Measurements from ENCODE around the gene SHISAL1.

SHISAL1 gene

DNA sequence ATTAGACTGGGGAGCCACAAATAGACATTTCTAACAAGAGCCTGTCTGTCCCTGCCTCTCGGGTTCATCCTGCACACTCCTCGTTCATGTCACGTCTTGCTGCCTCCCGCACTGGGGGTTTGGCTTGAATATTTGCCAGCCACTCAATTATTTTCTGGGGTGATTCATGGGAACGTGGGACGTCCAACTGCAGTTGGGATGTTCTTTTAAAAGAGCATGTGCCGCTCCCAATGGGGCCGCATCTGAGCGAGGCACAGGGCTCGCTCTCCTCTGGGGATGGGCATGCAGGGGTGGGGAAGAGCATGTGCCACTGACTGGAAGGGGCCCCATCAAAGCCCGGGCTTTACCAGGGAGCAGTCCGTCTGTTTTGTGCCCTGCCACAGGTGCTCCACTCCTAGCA is 88.6 kb downstream of the SHISAL1 start:
- DNase-seq = no peak

- DNase-seq = no peak
Observed at GRCh38 chr22:44221710-44222475, 90.9 kb downstream of the SHISAL1 start.

DNA sequence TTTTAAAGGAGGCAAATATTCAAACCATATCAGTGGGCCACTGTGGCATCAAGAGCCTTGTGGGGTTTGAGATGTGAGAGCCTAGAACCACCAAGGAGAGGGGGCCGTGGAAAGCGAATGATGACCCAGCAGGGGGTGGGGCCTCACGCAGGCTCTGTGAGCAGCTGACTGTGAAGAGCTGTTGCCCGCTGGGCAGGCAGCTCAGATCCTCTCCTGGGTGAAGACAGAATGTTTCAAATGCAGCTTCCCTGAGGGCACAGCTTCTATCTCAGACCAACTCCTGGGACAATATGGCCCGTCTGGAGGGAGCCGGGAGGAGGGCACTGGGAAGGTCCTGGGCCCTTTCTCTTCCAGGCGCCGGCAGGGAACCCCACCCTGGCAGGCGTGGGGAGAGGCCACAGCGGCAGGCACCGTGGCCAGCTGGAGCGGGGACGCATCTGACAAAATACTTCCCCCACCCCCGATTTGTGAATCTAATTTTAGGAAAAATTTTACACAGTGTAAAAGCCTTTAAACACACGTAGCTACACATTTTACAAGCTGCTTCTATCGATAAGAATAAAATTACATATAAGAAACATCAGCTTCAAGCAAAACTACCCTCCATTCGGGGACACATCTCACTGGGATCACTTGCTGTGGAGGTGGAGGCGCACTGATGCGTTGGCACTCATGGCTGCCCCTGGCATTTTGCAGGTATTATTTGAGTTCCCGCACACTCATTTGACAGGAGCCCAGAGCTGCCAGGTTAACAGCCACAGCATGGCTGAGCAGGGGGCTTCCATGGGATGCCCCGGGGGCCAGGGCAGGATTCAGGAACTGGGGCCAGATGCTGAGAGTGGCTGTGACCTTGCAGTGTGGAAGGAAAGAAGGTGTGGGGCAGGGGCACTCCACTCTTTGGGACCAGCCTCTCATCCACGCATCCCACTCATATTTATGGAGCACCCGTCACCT is 91.7 kb downstream of the SHISAL1 start:
- DNase-seq = no peak

DNA sequence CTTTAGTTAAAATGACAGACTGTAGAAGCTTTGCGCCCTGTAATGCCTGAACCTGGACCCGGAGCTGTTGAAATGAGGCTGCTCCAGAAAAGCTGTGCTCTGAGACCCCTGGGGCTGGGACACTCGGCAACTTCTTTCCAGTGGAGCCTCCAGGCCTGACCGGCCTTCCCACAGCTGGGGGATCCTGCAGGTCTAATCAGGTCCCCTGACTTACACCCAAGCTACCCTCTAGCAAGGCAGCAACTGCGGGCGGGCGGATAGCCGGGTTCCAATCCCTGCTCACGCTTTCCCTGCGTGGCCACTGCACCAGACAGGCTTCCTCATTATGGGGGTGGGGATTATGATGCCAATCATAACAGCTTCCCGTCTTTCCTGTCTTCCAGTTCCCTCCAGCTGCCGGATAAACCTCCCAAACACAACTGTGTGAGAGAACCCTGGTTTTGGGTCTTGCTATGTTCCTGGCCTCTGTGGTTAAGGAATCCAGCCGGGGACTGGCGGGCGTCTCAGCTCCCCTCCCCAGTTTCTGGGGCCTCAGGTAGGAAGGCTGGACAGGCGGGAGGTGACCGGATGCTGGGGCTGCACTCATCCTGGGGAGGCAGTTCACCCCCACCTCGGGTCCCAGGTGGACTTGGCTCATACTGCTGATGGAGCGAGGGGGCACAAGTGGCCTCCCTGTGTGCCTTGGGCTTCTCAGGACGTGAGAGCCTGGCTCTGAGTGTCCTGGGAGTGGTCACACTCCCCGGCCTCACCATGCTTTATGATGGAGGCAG is 93.5 kb downstream of the SHISAL1 start:
- no peak for DNase-seq

DNA sequence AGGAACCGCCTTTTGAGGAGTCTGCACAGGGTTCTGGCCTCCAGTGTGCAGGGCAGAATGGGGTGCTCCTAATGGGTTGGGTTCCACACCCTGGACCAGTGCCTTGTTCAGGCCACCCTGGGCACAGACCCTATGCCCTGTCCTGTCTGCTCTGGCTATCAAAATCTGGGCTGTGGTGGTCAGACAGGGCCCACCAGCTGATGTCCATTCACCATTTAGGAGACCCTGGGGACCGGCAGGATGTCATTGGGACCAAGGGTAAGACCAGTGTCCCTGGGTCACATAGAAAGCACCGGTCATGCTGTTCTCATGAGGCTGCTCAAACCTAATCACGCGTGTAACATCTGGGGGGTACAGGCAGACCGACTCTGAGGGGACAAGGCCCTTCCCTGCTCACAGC is 94.7 kb downstream of the SHISAL1 start:
- DNase-seq = no peak

- no peak for DNase-seq
Observed at GRCh38 chr22:44217346-44217745, 95.4 kb downstream of the SHISAL1 start.

- DNase-seq = no peak
Observed at GRCh38 chr22:44215287-44215686, 97.5 kb downstream of the SHISAL1 start.

DNA sequence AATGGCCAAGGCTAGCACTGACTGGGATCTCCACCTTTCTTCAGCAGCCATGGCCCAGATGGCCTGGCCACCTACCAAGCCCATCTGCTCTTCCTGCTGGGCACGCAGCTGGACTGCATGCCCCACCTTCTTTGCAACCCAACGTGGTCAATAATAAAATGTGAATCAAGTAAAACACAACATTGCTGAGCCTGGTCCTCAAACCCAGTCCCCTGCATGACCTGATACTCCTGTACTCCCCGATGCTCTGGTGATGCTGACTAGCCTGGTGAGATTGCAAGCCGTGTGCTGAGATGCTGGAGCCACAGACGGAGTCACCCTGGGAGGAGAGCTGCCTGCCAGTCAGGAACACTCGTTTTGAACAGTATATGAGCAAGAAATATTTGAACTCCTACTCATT is 98.0 kb downstream of the SHISAL1 start:
- DNase-seq = no peak

DNA sequence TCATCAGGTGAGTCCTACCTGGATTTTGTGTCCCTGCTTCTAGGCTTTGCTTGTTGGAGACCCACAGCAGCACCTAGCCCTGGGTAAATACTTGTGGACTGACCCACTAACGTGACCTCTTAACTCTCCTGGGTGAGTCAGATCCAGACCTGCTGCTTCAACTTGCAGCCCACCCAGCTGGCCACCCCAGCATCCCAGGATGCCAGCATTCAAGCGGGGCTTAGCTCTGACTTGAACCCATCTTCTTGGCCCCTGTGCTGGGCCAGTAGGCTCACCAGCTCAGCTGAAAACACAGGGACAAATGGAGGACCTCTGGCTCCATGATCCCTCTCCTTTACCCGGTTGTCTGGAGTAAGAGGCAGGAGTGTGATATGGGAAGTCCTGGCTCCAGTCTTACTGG is 98.6 kb downstream of the SHISAL1 start:
- no peak for DNase-seq

GRCh38 chr22:44213489-44214043 is 99.2 kb downstream of the SHISAL1 start:
- DNase-seq = no peak

DNA sequence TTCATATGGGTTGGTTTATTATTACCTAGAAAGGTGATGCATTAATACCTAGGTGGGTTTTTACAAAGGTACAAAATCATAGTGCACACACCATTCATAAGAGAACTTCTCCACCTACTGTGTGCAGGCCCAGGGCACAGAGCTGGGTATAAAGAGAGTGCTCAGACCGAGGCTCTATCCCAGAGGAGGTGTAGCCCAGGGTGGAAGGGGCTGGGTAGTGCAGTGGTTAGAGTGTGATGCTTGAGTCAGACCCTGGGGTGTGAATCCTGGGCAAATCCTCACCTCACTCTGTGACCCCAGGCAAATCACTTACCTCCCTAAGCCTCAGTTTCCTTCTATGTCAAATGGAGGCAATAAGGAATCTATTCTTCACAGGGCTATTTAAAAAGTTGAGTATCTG is 99.8 kb downstream of the SHISAL1 start:
- DNase-seq = no peak

DNA sequence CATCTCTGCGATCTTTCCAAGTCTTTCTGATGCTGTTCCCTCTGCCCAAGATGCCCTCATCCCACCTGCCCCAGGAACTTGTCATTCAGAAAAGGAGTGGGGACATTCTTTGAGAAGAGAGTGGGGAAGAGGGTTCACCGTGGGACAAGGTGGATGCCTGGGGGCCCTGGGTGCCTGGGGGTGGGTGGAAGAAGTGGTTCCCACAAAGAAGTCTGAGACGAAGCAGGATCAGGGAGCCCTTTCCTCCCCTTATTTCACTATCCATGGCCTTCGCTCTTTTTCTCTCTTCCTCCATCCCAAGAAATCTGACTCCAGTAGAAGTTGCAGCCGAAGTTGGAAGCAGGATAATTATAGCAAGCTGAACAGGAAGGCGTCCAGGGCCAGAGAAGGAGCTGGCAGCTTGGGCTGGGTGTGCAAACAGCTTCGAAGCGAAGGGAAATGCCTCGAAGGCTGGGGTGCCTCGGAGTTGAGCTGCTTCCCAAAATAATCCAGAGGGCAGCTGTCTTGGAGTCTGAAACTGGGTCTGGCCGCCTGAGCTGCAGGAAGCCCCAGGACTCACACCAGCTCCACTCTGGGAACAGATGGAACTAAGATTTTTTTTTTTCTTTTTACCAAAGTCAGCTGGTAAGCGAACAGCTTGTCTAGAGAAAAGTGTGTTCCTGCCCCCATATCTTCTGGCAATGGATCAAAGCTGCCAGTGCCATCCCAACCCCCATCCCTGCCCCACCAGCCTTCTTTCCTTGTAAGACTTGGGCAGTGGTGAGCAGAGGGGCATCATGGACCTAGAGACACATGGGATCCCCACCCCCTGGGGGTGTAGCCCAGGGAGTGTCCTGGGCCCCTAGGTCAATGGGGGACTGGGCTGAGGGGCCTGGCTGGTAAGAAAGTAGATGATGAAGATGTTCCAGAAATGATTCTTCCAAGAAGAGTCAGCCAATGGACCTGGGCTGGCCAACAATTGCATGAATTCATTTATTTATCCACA is 100.5 kb downstream of the SHISAL1 start:
- peak; percentile 81 for DNase-seq

GRCh38 chr22:44211256-44211945 is 101.3 kb downstream of the SHISAL1 start:
- no peak for DNase-seq

- DNase-seq = no peak
Observed at GRCh38 chr22:44210722-44211121, 102.0 kb downstream of the SHISAL1 start.

- no peak for DNase-seq
Observed at GRCh38 chr22:44209343-44209742, 103.4 kb downstream of the SHISAL1 start.

GRCh38 chr22:44207981-44208317 is 104.8 kb downstream of the SHISAL1 start:
- DNase-seq = no peak

- DNase-seq = no peak
Observed at GRCh38 chr22:44207173-44207980, 105.4 kb downstream of the SHISAL1 start.

DNA sequence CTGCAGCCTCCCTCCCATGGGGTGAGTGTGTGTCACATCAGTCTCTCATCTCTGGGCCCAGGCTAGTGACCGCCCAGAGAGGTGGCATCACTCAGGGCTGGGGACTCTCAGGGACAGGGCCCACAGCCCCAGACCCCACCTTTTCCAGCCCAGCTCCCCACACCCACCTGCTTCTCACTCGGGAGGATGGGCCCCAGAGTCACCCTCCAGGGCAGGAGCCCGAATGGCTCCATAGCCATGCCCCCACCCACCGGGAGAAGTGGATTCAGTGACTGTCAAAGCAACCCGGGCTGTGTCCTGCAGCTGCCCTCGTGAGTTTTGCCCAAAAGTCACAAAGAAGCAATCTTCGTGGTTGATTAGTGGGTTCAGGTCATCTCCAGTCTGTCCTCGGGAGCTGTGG is 106.1 kb downstream of the SHISAL1 start:
- DNase-seq = no peak

DNA sequence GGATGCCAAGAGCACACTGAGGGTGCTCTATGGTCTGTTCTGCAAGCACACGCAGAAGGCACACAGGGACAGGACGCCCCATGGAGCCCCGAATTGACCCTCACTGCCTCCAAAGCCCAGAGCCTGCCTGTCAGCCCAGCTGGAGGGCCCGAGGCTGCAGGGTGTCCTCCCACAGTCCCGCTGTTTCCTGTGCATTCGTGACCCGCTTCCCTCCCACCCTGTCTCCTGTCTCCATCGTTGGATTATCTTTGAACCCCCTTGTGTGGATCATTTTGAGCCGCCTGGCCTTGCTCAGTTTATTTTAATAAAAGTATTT is 106.5 kb downstream of the SHISAL1 start:
- DNase-seq = no peak

- no peak for DNase-seq
Observed at GRCh38 chr22:44205516-44206329, 107.0 kb downstream of the SHISAL1 start.
